ENCODE data around the gene RNLS.

Gene RNLS

DNA sequence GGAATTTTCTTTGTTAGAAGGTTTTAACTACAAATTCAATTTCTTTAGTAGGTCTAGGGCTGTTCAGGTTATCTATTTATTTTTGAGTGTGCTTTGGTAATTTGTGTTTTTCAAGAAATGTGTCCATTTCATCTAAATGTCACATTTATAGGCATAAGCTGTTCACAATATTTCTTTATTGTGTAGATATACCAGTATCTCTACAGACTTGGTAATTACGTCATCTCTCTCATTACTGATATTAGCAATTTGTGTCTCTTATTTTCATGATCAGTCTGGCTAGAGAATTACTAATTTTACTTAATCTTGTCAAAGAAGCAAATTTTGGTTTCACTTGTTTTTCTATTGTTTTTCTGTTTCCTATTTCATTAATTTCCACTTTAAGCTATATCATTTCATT is 152.0 kb downstream of the RNLS start:
- DNase-seq (ENCODE audit: low read depth in 2 of 2): no peak

DNA sequence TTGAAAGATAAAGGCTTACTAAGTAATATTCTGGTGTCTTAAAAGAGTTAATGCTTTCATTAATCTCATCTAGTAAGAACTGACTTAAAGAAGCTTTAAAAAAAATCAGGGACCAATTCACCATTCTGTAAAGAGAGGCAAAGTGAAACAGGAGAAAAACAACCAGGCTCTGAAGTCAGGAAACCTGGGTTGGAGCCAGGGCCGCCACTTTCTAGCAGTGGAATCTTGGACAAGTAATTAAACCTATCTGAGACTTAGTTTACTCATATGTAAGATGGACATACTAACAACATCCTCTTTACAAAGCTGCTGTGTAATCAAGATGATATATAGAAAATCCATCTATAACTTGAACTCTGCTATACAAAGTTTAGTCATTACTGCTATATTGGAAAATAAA is 154.1 kb downstream of the RNLS start:
- no peak for DNase-seq (ENCODE audit: low read depth in 2 of 2)

GRCh38 chr10:88428442-88428841 is 154.7 kb downstream of the RNLS start:
- no peak for DNase-seq (ENCODE audit: low read depth in 2 of 2)

GRCh38 chr10:88427024-88427423 is 156.1 kb downstream of the RNLS start:
- no peak for DNase-seq (ENCODE audit: low read depth in 2 of 2)

GRCh38 chr10:88424881-88425280 is 158.2 kb downstream of the RNLS start:
- no peak for DNase-seq (ENCODE audit: low read depth in 2 of 2)

DNA sequence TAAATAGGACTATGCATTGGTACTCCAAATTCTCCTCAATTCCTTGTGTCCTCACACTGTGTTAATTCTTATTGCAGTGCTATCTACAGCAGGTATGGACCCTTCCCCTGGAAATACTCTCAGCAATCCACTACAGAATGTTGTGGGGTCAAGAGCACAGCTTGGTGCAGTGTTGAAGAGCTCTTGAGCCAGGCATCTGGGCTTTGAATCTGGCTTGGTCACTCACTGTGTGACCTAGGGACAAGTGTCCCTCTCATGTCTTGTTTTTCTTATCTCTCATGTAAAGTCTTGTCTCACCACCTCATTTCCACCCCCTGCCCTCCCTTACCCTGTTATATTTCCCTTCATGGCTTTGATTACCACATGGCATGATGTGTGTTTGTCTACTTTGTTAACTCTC is 159.4 kb downstream of the RNLS start:
- no peak for DNase-seq (ENCODE audit: low read depth in 2 of 2)

DNA sequence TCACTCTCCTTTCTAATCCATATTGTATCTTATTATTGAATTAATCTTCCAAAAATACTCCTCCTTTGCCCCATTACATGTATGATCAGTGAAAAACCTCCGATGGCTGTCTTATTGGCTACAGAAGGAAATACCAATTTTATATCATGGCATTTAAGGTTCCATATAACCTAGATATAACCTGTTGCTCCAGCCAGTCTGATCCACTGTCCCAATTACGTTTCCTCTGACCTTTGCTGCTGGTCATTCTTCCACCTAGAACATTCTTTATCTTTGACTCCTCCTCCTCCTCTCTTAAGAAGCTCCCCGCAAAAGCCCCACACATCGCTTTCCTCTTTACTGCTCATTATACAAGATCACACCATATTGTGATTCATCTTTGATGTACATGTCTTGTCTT is 161.5 kb downstream of the RNLS start:
- DNase-seq (ENCODE audit: low read depth in 2 of 2): no peak

DNA sequence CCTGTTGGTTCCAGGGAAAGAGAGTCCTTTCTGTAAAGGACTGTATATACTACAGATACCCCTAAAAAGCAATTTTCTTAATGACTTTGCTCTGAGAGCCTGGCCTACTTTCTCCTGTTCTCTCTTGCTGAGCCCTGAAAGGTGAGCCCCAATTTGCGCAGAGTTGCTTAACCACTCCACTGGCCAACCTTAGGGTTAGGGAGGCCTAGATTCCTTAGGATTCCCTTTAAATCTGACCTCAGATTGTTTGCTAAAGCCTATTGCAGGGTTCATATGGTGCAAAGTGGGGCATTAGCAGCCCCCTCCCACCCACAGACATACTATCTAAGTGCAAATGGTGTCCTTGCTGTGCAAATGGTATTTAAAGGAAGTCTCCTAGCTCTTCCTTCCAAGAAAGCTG is 164.2 kb downstream of the RNLS start:
- DNase-seq (ENCODE audit: low read depth in 2 of 2): no peak

DNA sequence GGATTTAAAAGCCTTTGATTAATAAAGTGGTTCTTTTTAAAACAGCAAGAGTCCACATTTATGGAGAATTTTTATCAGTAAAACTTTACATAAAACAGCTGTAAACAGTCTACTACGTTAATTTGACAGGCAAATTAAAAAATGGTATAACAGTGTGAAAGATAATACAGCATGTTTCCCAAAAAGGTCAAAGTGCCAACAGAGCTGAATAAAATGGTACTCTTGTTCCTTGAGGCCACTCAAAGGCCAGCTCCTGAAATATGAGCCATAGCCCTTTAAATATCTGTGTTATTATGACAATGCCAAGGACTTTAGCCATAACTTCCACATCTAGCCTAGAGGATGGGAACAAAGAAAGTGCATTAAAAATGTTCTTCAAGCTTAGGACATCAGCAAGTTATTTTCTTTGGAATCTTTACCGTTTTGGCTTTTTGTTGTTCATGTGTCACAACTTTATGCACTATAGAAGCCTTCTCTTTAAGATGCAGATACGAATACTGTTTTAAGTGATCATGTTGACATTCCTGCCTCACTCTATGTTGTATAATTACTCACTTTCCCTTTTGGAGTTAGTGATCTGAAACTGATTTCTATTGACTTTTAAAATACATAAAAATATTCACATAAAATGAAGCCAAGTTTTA is 165.6 kb downstream of the RNLS start:
- no peak for DNase-seq (ENCODE audit: low read depth in 2 of 2)

GRCh38 chr10:88416801-88417200 is 166.3 kb downstream of the RNLS start:
- no peak for DNase-seq (ENCODE audit: low read depth in 2 of 2)

GRCh38 chr10:88415533-88416130 is 167.5 kb downstream of the RNLS start:
- no peak for DNase-seq (ENCODE audit: low read depth in 2 of 2)

DNA sequence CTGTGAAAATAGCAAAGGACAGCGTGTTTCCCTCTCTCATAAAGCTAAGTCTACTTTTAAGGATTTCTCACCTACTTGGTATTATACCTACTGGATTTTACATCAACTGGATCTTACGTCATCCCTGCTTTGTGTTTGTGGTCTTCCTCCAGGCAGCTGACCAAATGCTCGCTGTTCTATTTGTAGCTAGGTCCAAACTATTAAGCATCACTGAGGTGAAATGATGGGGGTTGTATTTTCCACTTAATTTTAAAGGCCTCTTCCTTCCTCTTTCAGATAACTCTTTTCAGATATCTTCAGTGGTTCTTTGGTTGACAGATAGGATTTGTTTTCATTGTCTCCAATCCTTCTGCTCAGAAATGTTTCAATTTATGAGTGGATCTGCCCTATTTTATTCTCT is 169.7 kb downstream of the RNLS start:
- no peak for DNase-seq (ENCODE audit: low read depth in 2 of 2)

GRCh38 chr10:88411772-88412349 is 171.3 kb downstream of the RNLS start:
- no peak for DNase-seq (ENCODE audit: low read depth in 2 of 2)

DNA sequence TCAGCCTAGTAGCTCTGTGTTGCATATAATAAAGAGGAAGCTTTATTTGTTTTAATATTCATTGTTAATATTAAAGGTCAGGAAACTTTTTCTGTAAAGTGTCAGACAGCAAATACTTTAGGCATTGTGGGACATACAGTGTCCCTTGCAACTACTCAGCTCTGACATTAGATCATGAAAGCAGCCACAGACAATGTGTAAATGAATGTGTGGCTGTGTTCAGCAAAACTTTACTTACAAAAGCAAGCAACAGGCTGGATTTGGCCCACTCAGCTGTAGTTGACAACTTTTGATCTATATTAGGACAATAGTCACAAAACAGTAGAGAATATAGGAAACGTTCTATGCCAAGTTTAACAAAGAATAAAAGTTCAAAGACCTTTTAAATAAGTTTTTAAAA is 173.3 kb downstream of the RNLS start:
- DNase-seq (ENCODE audit: low read depth in 2 of 2): no peak

GRCh38 chr10:88409236-88409635 is 173.9 kb downstream of the RNLS start:
- no peak for DNase-seq (ENCODE audit: low read depth in 2 of 2)

GRCh38 chr10:88408096-88408495 is 175.0 kb downstream of the RNLS start:
- no peak for DNase-seq (ENCODE audit: low read depth in 2 of 2)

DNA sequence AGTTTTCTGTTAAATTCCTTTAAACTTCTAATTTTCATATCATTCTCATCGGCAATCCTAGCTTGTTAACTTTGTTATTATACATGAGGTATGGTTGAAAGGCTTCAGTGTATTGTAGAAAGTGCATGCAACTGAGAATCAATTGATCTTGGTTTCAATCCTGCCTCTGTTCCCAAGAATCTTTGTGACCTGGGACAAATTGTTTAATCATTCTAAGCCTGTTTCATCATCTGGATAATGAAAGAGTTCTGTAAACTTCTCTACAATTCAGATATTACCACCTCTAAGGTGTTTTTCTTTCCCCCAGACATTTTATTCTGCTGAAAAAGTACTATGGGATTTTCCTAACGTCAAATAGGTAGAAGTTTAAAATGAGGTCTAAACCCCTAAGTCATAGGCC is 179.0 kb downstream of the RNLS start:
- DNase-seq (ENCODE audit: low read depth in 2 of 2): no peak

GRCh38 chr10:88401671-88402347 is 181.3 kb downstream of the RNLS start:
- DNase-seq (ENCODE audit: low read depth in 2 of 2): no peak

DNA sequence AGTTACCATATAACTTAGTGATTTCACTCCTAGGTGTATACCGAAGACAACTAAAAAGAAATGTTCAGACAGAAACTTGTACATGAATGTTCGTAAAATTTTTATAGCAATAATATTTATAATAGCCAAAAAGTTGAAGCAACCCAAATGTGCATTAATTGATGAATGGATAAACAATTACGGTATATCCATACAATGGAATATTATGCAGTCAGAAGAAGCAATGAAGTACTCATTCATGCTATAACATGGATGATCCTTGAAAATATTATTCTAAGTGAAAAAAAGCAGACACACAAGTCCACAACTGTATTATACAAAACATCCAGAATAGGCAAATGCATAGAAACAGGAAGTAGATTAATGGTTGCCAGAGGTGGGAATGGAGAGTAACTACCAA is 183.9 kb downstream of the RNLS start:
- DNase-seq (ENCODE audit: low read depth in 2 of 2): no peak

- no peak for DNase-seq (ENCODE audit: low read depth in 2 of 2)
Observed at GRCh38 chr10:88395677-88396076, 187.4 kb downstream of the RNLS start.

DNA sequence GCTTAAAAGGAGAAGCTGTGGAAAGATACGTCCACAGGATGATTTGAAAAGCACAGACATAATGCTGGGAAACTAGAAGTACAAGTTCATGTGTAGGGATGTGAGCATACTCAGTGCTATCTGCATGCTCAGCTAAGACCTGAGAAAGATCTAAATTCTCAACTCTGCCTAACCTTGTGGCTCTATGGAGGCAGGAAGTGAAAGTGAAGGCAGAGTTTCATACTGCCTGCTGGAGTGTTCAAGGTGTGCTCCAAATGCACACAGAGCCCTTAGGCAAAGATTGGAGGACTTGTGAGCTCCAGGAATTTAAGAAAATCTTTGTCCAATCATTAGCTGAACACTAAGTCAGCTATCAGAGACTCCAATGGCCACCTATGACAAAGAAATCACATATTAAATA is 190.9 kb downstream of the RNLS start:
- no peak for DNase-seq (ENCODE audit: low read depth in 2 of 2)

- DNase-seq (ENCODE audit: low read depth in 2 of 2): no peak
Observed at GRCh38 chr10:88390041-88390440, 193.1 kb downstream of the RNLS start.

DNA sequence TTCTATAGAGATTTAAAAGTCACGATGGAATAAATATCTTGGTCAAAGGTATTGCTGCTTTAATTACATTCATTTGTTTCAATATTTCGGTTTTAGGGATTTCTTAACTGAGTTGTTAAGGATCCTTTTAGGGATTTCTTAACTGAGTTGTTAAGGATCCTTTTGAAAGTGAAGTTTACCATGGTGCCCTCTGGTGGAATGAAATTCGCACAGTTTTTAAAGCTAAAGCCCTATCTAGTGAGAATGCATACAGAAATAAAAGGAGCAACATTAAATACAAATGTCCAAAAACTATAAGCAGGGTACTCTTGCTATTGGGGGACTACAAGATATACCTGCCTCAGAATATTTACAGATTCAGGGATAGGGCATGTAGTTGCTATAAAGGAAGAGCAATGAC is 193.7 kb downstream of the RNLS start:
- no peak for DNase-seq (ENCODE audit: low read depth in 2 of 2)

Measured in activated CD4-positive, alpha-beta T cell treated with anti-CD3 and anti-CD28 coated beads for 24 hours (primary cell).